ENCODE measurements around the gene MCRIP1.

Gene MCRIP1

DNA sequence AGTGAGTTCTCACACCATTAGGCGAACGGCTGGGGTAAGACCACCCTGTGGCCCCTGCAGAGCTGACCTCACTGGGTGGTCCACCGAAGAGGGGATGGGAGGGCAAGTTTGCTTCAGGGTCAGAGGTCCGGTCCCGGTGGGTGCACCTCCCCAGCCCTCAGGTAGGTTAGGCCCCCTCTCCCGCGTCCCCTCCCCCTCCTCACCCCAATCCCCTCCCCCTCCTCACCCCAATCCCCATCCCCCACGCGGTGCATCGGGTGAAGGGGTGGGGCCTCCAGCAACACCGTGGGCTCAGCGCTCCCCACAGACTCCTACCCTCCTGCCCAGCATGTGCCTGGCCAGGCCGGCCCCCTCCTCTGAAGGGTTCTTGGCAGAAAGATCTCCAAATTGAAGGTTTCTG lies 13.4 kb downstream of the MCRIP1 start:
- no peak for DNase-seq (ENCODE audit: low read depth)

DNA sequence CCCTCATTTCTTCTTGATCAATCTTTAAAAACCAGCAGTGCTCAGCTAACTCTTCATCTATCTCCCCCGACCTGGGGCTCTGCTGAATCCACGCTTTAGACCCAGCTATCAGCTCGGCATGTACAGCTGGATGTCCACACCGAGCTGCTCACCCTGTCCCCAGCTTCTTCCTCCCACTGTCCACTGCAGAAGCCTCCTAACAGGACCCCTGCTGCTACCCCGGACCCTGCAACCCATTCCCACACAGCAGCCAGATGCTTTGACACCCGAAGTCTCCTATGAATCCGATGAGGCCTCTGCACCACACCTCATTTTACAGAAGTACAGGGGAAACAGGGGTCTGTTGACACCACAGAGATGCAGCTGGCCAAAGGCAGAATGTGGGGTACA lies 15.3 kb downstream of the MCRIP1 start:
- DNase-seq (ENCODE audit: low read depth), result no peak

DNA sequence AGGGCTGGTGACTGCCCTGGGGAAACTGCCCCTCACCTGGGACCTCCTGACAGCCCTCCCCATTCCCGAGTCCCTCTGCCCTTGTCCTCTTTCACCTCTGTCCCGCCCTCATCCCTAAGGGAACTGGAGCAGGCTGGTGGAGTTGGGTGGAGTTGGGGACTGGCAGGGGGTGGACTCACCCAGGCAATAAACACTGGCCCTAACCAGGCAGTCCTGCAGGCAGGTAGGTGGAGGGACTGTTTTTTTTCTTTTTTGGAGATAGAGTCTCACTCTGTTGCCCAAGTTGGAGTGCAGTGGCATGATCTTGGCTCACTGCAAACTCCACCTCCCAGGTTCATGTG lies 17.5 kb downstream of the MCRIP1 start:
- no peak for DNase-seq (ENCODE audit: low read depth)

DNA sequence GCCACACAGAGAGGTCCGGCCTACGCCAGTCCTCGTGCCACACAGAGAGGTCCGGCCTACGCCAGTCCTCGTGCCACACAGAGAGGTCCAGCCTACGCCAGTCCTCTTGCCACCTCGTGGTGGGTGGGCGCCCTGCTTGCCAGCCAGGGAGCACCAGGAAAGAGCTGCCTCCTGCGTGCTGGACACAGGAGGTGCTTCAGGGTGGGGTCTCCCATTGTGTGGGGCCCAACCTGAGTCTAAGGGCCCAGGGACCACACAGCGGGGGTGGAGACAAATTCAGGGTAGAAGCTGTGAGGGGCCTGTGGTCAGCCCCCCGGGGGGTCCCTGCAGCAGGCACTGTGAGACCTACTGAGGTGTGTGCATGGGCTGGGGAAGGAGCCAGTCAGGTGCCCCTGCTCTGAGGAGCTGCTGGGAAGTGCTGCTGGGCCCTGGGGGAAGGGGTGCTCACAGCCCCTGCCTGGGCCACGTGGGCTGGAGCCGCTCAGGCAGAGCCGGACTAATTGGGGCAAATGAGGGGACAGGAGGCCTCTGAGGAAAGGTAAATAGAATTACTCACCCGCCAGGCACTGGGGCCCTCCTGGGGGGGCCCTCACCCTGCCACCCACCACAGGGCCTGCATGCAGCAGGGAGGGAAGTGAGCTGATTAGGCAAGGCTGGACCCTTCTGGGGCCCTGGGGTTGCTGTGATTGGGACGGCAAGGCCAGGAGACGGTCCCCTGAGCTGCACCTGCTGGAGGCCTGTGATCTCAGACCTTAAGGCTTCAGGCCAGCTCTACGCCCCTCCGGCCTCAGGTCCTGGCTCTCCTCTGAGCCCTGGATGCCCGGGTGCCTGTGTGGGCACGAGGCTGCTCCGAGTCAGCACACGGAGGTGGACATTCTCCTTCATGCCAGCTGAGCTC lies 18.1 kb downstream of the MCRIP1 start:
- no peak for DNase-seq (ENCODE audit: low read depth)

DNA sequence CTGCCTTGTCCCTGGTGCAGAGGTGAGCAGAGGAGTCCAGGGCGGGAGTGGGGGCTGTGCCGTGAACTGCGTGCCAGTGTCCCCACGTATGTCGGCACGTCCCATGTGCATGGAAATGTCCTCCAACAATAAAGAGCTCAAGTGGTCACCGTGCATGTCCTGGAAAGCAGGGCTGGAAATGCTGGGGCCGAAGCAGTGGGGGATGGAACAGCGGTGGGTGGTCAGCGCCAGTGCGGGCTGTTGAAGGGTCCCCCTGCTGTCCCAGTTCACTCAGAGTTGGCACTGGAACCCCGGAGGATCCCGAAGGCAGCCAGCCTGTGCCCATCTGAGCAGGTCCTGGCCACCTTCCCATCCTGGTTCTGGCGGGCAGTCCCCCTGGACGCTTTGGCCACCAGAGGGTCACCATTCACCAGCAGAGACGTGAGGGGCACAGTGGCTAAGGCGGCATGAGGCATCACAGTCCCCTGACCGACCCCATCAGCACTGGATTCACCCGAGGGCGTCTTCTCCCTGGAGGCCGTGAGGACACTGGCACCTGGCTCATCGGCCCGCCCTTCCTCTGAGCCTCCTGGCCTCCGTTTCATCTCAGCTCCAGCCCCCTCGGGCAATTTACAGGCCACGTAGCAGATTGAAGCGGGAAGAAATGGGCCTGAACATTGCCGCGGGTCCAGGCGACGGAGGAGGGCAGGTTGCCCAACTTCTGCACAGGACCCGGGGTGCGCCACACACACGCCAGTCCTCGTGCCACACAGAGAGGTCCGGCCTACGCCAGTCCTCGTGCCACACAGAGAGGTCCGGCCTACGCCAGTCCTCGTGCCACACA lies 19.0 kb downstream of the MCRIP1 start:
- no peak for DNase-seq (ENCODE audit: low read depth)

DNA sequence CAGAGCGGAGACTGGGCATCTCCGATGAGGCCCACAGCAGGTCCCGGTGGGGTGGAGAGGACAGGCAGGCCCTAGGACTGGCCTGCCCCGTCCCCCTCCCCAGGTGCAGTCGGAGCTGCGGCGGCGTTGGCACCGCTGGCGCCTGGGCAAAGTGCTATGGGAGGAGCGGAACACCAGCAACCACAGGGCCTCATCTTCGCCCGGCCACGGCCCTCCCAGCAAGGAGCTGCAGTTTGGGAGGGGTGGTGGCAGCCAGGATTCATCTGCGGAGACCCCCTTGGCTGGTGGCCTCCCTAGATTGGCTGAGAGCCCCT lies 19.8 kb downstream of the MCRIP1 start:
- DNase-seq (ENCODE audit: low read depth), result no peak

DNA sequence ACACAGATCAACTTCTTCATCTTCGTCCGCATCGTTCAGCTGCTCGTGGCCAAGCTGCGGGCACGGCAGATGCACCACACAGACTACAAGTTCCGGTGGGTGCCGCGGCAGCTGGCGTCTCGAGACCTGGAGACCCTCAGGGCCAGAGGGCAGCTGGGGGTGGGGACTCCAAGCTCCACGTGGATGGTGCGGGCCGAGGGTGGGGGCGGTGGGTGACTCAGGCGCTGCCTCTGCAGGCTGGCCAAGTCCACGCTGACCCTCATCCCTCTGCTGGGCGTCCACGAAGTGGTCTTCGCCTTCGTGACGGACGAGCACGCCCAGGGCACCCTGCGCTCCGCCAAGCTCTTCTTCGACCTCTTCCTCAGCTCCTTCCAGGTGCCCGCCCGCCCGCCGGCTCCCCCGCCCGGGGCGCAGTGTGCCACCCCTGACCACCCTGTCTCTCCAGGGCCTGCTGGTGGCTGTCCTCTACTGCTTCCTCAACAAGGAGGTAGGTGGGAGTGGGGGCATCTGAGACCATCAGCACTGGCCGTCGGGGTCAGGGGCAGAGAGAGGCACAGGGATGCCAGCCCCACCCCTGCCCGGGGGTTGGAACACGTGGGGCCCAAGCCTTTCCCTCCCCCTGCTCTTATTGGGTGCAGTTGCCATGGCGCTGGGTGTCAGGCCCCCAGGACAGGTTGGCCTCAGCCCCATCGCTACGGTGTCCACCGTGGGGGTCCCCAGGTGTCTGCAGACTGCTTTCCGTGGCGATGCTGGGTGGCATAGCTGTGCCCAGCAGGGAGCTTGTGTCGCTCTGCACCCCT lies 20.3 kb downstream of the MCRIP1 start:
- DNase-seq (ENCODE audit: low read depth), result no peak

DNA sequence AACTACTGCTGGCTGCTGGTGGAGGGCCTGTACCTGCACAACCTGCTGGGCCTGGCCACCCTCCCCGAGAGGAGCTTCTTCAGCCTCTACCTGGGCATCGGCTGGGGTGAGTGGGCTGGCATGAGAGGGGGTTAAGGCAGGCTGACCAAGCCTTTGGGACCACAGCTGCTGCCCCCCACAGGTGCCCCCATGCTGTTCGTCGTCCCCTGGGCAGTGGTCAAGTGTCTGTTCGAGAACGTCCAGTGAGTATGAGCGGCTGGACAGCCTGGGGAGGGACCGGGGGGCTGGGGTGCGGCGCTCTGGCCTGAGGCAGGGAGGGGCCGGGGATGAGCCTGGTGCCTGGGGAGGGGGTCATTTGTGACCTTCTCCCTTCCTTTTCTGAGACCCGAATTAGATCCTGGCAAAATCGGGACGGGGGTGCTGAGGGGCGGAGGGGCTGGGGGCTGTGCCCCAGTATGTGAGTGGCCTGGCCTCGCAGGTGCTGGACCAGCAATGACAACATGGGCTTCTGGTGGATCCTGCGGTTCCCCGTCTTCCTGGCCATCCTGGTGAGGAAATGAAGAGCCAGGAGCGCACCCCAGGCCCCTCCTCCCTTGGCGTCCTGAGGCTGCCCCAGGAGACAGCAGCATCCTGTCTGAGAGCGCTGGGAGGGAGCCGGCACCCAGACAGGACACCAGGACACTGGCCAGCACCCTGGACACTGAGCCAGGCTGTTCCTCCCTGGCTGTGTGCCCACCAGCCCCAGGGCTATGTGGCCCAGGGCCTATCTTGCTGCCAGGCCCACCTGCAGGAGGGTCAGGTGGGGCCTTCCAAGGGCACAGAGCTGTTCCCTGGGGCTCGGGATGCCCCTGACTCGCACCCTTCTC lies 21.2 kb downstream of the MCRIP1 start:
- no peak for DNase-seq (ENCODE audit: low read depth)

DNA sequence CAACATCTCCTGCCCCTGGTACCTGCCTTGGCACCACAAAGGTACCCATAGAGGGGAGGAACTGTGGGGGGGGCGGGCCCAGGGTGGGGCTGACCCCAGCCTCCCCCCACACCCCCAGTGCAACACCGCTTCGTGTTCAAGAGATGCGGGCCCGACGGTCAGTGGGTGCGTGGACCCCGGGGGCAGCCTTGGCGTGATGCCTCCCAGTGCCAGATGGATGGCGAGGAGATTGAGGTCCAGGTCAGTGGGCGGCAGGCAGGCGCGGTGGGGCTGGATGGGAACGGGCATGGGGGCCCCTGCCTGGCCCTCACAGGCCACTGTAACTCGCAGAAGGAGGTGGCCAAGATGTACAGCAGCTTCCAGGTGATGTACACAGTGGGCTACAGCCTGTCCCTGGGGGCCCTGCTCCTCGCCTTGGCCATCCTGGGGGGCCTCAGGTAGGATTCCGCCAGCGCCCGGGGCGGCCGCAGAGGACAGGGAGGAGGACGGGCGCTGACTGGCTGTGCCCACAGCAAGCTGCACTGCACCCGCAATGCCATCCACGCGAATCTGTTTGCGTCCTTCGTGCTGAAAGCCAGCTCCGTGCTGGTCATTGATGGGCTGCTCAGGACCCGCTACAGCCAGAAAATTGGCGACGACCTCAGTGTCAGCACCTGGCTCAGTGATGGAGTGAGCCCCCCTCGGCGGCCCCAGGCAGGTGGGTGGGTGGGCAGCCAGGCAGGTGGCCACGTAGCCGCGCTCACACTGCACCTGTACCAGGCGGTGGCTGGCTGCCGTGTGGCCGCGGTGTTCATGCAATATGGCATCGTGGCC lies 22.0 kb downstream of the MCRIP1 start:
- DNase-seq (ENCODE audit: low read depth), result no peak

DNA sequence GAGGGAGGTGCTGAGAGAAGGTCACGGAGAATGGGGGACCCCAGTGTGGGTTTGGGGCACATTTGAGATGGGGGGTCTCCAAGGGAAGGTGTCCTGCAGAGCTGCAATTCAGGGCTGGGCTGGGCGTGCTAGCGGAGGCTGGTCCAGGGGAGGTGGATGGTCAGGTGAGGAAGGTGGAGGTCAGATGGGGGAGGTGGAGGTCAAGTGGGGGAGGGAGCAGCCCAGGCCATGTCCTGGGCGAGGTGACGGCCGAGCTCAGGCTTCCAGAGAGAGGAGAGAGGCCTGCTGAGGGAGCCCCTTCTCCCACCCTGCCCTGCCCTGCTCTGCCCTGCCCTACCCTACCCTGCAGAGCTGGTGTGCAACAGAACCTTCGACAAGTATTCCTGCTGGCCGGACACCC lies 22.6 kb downstream of the MCRIP1 start:
- no peak for DNase-seq (ENCODE audit: low read depth)

DNA sequence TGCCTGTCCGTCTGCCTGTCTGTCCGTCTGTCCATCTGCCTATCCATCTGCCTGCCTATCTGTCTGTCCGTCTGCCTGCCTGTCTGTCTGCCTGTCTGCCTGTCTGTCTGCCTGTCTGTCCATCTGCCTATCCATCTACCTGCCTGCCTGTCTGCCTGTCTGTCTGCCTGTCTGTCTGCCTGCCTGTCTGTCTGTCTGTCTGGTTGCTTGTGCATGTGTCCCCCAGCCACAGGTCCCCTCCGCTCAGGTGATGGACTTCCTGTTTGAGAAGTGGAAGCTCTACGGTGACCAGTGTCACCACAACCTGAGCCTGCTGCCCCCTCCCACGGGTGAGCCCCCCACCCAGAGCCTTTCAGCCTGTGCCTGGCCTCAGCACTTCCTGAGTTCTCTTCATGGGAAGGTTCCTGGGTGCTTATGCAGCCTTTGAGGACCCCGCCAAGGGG lies 23.5 kb downstream of the MCRIP1 start:
- DNase-seq (ENCODE audit: low read depth), result no peak

DNA sequence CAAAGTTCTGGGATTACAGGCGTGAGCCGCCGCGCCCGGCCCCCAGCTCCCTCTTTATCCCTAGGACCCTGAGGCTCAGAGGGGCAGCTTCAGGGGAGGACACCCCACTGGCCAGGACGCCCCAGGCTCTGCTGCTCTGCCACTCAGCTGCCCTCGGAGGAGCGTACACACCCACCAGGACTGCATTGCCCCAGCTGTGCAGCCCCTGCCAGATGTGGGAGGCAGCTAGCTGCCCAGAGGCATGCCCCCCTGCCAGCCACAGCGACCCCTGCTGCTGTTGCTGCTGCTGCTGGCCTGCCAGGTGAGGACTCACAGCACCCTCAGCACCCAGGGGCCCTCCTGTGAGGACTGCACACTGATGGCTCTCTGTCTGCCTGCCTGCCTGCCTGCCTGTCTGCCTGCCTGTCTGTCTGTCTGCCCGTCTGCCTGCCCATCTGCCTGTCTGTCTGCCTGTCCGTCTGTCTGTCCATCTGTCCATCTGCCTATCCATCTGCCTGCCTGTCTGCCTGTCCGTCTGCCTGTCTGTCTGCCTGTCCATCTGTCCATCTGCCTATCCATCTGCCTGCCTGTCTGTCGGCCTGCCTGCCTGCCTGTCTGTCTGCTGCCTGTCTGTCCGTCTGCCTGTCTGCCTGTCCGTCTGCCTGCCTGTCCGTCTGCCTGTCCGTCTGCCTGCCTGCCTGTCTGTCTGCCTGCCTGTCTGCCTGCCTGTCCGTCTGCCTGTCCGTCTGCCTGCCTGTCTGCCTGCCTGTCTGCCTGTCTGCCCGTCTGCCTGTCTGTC lies 24.1 kb downstream of the MCRIP1 start:
- DNase-seq (ENCODE audit: low read depth), result no peak

DNA sequence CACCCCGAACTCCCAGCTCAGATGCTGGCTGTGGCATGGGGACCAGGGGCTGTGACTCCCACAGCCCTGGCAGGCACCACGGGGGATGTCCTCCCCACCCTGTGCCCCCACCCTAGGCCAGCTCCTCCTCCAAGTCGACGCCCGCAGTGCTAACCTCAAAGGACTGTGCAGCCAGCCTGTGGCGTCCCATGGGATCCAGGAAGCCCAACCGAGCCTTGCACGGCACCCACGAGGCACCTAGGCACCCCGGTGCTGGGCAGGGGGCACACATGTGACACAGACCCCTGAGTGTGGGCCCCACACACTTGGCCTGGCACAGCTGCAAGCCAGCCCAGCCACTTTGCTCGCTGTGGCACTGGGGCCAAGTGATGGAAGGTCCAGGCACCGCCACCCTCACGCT lies 25.3 kb downstream of the MCRIP1 start:
- DNase-seq (ENCODE audit: low read depth), result no peak

DNA sequence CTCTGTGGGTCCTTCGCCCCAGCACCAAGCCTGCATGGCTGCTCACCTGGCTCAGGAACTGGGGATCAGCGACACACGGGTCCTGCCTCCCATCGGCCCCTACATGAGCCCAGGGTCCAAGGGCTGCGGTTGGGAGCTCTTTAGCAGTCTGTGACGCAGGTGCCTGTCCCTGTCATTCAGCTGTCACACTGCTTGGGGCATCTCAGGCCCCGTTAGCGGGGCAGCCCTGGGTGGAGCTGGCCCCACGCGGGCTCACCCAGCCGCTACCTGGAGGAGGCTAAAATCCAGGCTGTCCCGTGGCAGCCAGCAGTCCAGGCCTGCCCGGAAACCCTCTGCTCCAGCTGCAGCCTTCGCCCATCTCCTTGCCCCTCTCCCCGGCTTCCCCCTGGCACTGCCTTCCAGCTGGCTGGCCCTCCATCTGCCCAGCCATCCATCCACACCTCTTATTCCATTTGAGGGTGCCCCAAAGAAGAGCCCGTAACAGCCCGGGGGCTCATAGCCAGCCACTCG lies 25.8 kb downstream of the MCRIP1 start:
- no peak for DNase-seq (ENCODE audit: low read depth)

DNA sequence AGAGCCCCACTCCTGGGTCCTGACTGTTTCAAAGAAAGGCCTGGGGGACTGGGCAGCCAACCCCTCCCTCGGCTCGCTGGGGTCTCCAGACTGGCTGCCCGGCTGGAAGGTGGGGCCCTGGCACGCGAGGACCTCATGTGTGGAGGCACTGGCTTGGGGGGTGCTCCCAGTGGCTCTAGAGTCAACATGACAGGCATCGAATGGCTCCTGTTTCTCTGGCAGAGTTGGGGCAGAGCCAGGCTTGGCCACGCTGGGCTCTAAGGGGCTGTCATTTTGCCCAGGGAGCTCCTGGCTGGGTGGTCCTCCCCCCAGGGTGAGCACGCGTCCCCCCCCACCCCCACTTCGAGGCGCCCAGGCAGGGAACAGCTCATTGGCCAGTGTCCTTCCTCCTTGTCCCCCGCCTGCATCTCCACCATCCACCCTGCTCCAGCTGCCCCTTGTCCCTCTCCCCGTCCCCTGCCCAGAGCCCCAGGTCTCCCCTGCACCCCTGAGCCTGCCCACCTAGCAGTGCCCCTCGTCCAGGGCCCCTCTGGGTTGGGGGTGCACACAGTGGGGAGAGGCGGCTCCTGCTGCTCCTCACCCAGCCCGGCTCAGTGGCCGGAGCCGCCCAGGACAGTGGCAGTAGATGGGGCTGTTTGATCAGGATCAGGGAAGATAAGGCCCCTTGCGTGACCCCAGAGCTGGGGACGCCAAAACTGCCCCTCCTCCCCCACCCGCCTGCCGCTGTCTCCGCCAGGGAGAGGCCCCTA lies 26.5 kb downstream of the MCRIP1 start:
- DNase-seq (ENCODE audit: low read depth), result no peak

DNA sequence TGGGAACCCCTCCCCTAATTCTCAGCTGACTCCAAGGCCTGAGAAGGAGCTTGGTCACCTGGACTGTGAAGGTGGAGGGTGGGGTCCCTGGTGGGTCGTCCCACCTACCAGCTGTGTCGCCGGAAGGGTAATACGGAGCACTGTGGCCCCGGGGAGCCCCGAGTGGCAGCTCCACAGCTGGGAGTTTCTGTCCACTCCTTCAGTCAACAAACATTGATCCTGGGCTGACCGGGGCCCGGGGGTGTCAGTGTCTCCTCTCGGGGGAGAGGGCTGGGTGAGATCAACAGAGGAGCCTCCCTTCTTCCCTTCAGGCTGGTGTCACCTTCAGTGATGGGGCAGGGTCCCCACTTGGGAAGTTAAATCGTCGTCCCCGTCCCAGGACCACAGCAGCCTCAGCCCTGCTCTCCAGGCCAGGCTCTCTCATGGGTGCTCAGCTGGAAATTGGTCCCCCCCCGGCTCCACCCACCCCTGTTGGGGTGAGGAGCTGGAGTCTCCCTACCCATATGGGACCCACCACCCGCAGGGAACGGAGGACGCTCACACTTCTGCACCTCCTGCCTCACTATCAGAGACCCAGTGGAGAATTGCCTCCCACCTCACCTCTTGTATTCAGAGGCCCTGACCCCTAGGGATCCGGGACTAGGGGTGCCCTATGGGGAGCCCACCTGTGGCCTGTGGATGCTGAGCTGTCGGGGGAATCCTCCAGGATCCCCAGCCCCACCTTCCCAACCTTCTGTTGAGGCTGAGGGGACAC lies 27.2 kb downstream of the MCRIP1 start:
- no peak for DNase-seq (ENCODE audit: low read depth)

DNA sequence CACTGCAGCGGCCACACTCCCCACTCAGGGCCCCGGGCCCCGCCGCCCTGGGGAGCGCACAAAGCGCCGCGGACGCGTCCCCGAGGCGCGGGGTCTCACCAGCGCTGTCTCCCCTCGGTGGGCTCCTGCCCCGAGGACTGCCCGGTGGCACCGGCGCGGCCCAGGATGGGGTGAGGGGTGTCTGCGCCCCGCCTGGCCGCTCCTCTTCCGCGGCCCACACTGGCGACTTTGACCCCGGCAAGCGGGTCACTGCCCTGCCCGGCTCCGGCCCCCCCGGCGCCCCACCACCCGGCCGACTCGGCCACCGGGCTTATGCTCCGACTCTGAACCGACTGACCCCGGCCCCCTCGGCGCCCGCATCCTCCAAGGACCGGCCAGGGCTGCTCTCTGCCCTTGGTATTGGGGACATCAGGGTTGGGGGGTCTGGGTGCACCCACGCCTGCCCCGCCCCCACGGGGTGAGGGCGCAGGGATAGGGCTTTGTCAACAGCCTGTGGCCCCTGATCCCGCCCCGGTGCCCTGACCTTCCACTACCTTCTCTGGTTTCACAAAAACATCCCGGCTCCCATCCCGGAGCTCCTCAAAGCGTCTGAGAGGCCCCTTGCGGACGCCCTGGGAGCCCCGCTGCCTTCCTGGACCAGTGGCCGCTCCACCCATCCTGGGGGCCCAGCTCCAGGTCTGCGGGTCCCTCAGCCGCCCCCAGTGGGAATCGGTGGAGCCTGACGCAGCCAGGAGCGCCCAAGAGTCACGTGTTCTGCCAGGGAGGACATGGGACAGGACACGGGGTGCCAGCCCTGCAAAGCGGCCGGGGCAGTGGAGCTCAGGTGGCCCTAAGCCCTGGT lies 28.3 kb downstream of the MCRIP1 start:
- DNase-seq (ENCODE audit: low read depth), result no peak
